H9 (cell line): Measurements from ENCODE around the gene EEF2K. TPM values are rescaled to one million over a fixed set of nuclear protein-coding genes. Genes with fewer than 3 reads are reported as not detected.

Experiments
- DNase-seq: peaks from one replicate; pipeline ENCODE4 v3.0.0-alpha.2; 2017
- H2AFZ ChIP-seq: one replicate; pipeline ENCODE4 v1.6.1; 2013; ENCODE audit warnings: mild to moderate bottlenecking, low read length, control low read depth, moderate library complexity
- H2AK5ac ChIP-seq: 2 replicates; pipeline ENCODE4 v1.6.1; 2013; ENCODE audit warnings: low read length, control low read depth, mixed read lengths; ENCODE audit not compliant: insufficient read length
- H2BK120ac ChIP-seq: one replicate; pipeline ENCODE4 v1.6.1; 2013; ENCODE audit warnings: low read depth, mild to moderate bottlenecking, low read length, control low read depth, inconsistent platforms; ENCODE audit not compliant: poor library complexity, severe bottlenecking
- H2BK12ac ChIP-seq: 2 replicates; pipeline ENCODE4 v1.6.1; 2013; ENCODE audit warnings: low read length, control low read depth, mixed read lengths, low read depth; ENCODE audit not compliant: insufficient read length
- H2BK15ac ChIP-seq: 2 replicates; pipeline ENCODE4 v1.6.1; 2013; ENCODE audit warnings: low read depth, low read length, control low read depth
- H2BK20ac ChIP-seq: one replicate; pipeline ENCODE4 v1.6.1; 2013; ENCODE audit warnings: low read depth, mild to moderate bottlenecking, low read length, control low read depth, inconsistent platforms; ENCODE audit not compliant: poor library complexity, severe bottlenecking
- H2BK5ac ChIP-seq: 2 replicates; pipeline ENCODE4 v1.6.1; 2013; ENCODE audit warnings: low read length, control low read depth, mixed read lengths; ENCODE audit not compliant: insufficient read length
- H3K14ac ChIP-seq: 2 replicates; pipeline ENCODE4 v1.6.1; 2013; ENCODE audit warnings: low read length, control low read depth; ENCODE audit not compliant: insufficient read depth
- H3K18ac ChIP-seq: 2 replicates; pipeline ENCODE4 v1.6.1; 2013; ENCODE audit warnings: low read depth, mild to moderate bottlenecking, mixed read lengths, low read length, control low read depth; ENCODE audit not compliant: insufficient read length
- H3K23ac ChIP-seq: 2 replicates; pipeline ENCODE4 v1.6.1; 2013; ENCODE audit warnings: low read length, control low read depth, mixed read lengths, low read depth; ENCODE audit not compliant: insufficient read length
- H3K23me2 ChIP-seq: 2 replicates; pipeline ENCODE4 v1.6.1; 2013; ENCODE audit warnings: low read depth, mild to moderate bottlenecking, mixed read lengths, low read length, control low read depth; ENCODE audit not compliant: insufficient read length, poor library complexity, severe bottlenecking
- H3K27ac ChIP-seq: 2 replicates; pipeline ENCODE4 v1.5.1; 2013; ENCODE audit warnings: low read length, control low read depth, mixed read lengths, low read depth; ENCODE audit not compliant: insufficient read length
- H3K27me3 ChIP-seq: 2 replicates; pipeline ENCODE4 v1.6.1; 2013; ENCODE audit warnings: low read length, control low read depth, inconsistent platforms; ENCODE audit not compliant: insufficient read depth
- H3K4ac ChIP-seq: 2 replicates; pipeline ENCODE4 v1.6.1; 2013; ENCODE audit warnings: low read depth, mild to moderate bottlenecking, control low read depth, inconsistent platforms, low read length, moderate library complexity
- H3K4me1 ChIP-seq: 2 replicates; pipeline ENCODE4 v1.6.1; 2013; ENCODE audit warnings: low read length, control low read depth, inconsistent platforms; ENCODE audit not compliant: insufficient read depth
- H3K4me2 ChIP-seq: 2 replicates; pipeline ENCODE4 v1.6.1; 2013; ENCODE audit warnings: low read length, control low read depth, mixed read lengths; ENCODE audit not compliant: insufficient read length, insufficient read depth
- H3K56ac ChIP-seq: 2 replicates; pipeline ENCODE4 v1.6.1; 2013; ENCODE audit warnings: low read depth, mild to moderate bottlenecking, mixed read lengths, low read length, control low read depth; ENCODE audit not compliant: insufficient read length
- H3K79me1 ChIP-seq: 2 replicates; pipeline ENCODE4 v1.6.1; 2013; ENCODE audit warnings: low read depth, mild to moderate bottlenecking, moderate library complexity, low read length, control low read depth, inconsistent platforms; ENCODE audit not compliant: insufficient read depth, poor library complexity, severe bottlenecking
- H3K79me2 ChIP-seq: 2 replicates; pipeline ENCODE4 v1.6.1; 2013; ENCODE audit warnings: low read length, control low read depth, inconsistent platforms; ENCODE audit not compliant: insufficient read depth
- H3K9ac ChIP-seq: 2 replicates; pipeline ENCODE4 v1.6.1; 2013; ENCODE audit warnings: low read length, control low read depth, mixed read lengths; ENCODE audit not compliant: insufficient read length; ENCODE audit errors: extremely low read depth
- H3K9me3 ChIP-seq: one replicate; pipeline ENCODE4 v1.6.1; 2013; ENCODE audit warnings: low read depth, low read length, inconsistent platforms; ENCODE audit not compliant: control insufficient read depth
- H3T11ph ChIP-seq: one replicate; pipeline ENCODE4 v1.6.1; 2013; ENCODE audit warnings: mild to moderate bottlenecking, low read length, control low read depth, inconsistent platforms
- H4K20me1 ChIP-seq: one replicate; pipeline ENCODE4 v1.6.1; 2013; ENCODE audit not compliant: control insufficient read depth, insufficient read length, insufficient read depth
- H4K5ac ChIP-seq: 2 replicates; pipeline ENCODE4 v1.6.1; 2013; ENCODE audit warnings: low read depth, mild to moderate bottlenecking, mixed read lengths, low read length, control low read depth; ENCODE audit not compliant: insufficient read length
- H4K8ac ChIP-seq: replicated peaks from 2 replicates; pipeline ENCODE4 v1.6.1; 2013; ENCODE audit warnings: low read length, control low read depth, mixed read lengths, low read depth; ENCODE audit not compliant: insufficient read length
- H4K91ac ChIP-seq: 2 replicates; pipeline ENCODE4 v1.6.1; 2013; ENCODE audit warnings: low read depth, mild to moderate bottlenecking, moderate library complexity, mixed read lengths, low read length, control low read depth; ENCODE audit not compliant: insufficient read length
- H3K27ac Mint-ChIP-seq, 3 experiments: 2 replicates in 2 of 3; 3 replicates in 1 of 3; pipeline ENCODE4 v1.8.0; 2020 to 2021; ENCODE audit warnings: mixed read lengths in 3 of 3, mild to moderate bottlenecking in 1 of 3, moderate library complexity in 1 of 3
- H3K27me3 Mint-ChIP-seq: 2 replicates; pipeline ENCODE4 v1.8.0; 2021; ENCODE audit warnings: low read depth, mild to moderate bottlenecking, moderate library complexity, mixed read lengths
- H3K36me3 Mint-ChIP-seq, 3 experiments: 2 replicates in 2 of 3; 3 replicates in 1 of 3; pipeline ENCODE4 v1.8.0; 2020 to 2021; ENCODE audit warnings: low read depth in 3 of 3, mixed read lengths in 3 of 3; ENCODE audit not compliant: insufficient read depth in 1 of 3
- H3K4me1 Mint-ChIP-seq, 2 experiments: 2 replicates each; pipeline ENCODE4 v1.8.0; 2020; ENCODE audit warnings: mixed read lengths in 2 of 2
- H3K4me3 Mint-ChIP-seq, 2 experiments: 2 replicates in 1 of 2; 3 replicates in 1 of 2; pipeline ENCODE4 v1.8.0; 2020 to 2021; ENCODE audit warnings: mild to moderate bottlenecking in 2 of 2, mixed read lengths in 2 of 2, moderate library complexity in 1 of 2
- H3K9me3 Mint-ChIP-seq, 2 experiments: 2 replicates in 1 of 2; 3 replicates in 1 of 2; pipeline ENCODE4 v1.8.0; 2020; ENCODE audit warnings: mild to moderate bottlenecking in 2 of 2, mixed read lengths in 2 of 2, moderate library complexity in 1 of 2
- CTCF ChIP-seq: fragments of 200-600 bp; sonication (generic); conservative IDR thresholded peaks from 3 replicates; pipeline ENCODE4 v1.8.0; 2021; ENCODE audit warnings: antibody characterized with exemption, mild to moderate bottlenecking
- WGBS: extraction: QIAGEN DNeasy Blood & Tissue Kit; methylation state at CpG from one replicate; pipeline ENCODE4 v1.1.7; 2013; ENCODE audit warnings: missing lambda C conversion rate, low lambda C conversion rate, mixed read lengths; ENCODE audit not compliant: insufficient read length; ENCODE audit errors: extremely low coverage; 5-methylcytosine and 5-hydroxymethylcytosine counted together
- total RNA-seq: library from RNA; stranded (reverse); gene quantifications from 2 replicates; pipeline ENCODE4 v1.2.1, GENCODE V29; 2021

The EEF2K gene
- total RNA-seq, 1 experiment from 2014 or later: 20.7 TPM

- H3K14ac ChIP-seq: no peak overlapping the region
- no peak overlapping the region for H3K23ac ChIP-seq
- H2BK120ac ChIP-seq: no peak overlapping the region
- peaks cover 2% of the 10 kb centered on the region; the same call in 1 of the 2 replicates for H3K79me2 ChIP-seq
- no peak overlapping the region for H2BK5ac ChIP-seq
- H2BK12ac ChIP-seq: no peak overlapping the region
- H3T11ph ChIP-seq: no peak overlapping the region
- no peak overlapping the region for H4K5ac ChIP-seq
- H3K56ac ChIP-seq: no peak overlapping the region
- H3K27me3 ChIP-seq: no peaks in the 10 kb centered on the region
- no peak overlapping the region for H2BK20ac ChIP-seq
- no peaks in the 10 kb centered on the region for H3K4me1 ChIP-seq
- H4K20me1 ChIP-seq: no peaks in the 10 kb centered on the region
- H2BK15ac ChIP-seq: no peak overlapping the region
- WGBS: no CpG with 5 or more reads among the region's 11 CpGs
- H3K79me1 ChIP-seq: no peaks in the 10 kb centered on the region
- Mint-ChIP-seq H3K4me1 (peaks cover 9 to 19% of the 10 kb centered on the region in 2 experiments), H3K36me3 (peaks cover 0 to 5% (median 4%) of the 10 kb centered on the region in 3 experiments; a peak in 3 of 7 replicates), H3K4me3 (no peak overlapping the region; a peak in 1 of 5 replicates), H3K27ac (no peak overlapping the region; a peak in 1 of 7 replicates), H3K27me3 (peaks cover 2% of the 10 kb centered on the region; the same call in 1 of the 2 replicates), H3K9me3 (no peaks in the 10 kb centered on the region)
- no peak overlapping the region for H3K18ac ChIP-seq
- H3K27ac ChIP-seq: no peak overlapping the region
- H3K9me3 ChIP-seq: no peaks in the 10 kb centered on the region
- TF ChIP-seq CTCF: no peak
- H2AFZ ChIP-seq: no peak overlapping the region
- no peak overlapping the region for H3K4me2 ChIP-seq
- no peak overlapping the region for H3K9ac ChIP-seq
- no peak overlapping the region for H4K8ac ChIP-seq
- H4K91ac ChIP-seq: no peak overlapping the region
- no peak for DNase-seq
- no peak overlapping the region for H2AK5ac ChIP-seq
- no peak overlapping the region for H3K4ac ChIP-seq
- H3K23me2 ChIP-seq: peaks cover 5% of the 10 kb centered on the region
These were observed 87.3 kb downstream of the EEF2K start for GRCh38 chr16:22293137-22294106.
